ENCODE measurements around the gene NPBWR2. TPM values are rescaled to one million over a fixed set of nuclear protein-coding genes. Genes with fewer than 3 reads are reported as not detected.
"Not testable (repeated sequence)": the region's sequence is repeated elsewhere in the genome, so short reads cannot be mapped to it uniquely, and the experiment has no call there.

NPBWR2 gene
- total RNA-seq, 1 experiment from 2014 or later = not detected

DNA sequence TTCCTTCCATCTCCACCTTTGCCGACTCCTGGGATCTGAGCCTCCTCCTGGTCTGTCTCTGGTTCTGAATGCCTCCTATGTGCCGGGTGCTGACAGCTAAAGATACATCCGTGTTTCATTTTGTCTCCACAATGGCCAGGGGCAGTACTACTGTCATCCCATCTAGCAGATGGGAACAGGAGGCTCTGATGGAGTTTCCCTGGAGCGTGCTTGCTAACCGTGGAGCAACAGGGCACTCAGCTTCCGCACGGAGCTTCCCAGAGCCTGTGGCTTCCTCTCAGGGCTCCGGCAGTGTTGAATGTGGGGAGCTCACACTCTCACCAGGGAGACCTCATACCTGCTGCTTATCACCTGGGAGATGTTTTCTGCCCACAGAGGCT lies 11.9 kb upstream of the NPBWR2 start:
- RAD21 ChIA-PET (ENCODE audit: low non-redundant PET in 1 of 2, low total read pairs in 2 of 2, uncharacterized antibody in 2 of 2, unreplicated experiment in 2 of 2) = no interaction called here
- POLR2A ChIA-PET = no interaction called here
- Histone ChIP-seq H3K4me3 (replicated peaks in 1 of 2; ENCODE audit: low read depth in 1 of 2, low read length in 2 of 2) (no peak overlapping the region), H3K4me2 (ENCODE audit: low read length) (no peak overlapping the region), H3K36me3 (ENCODE audit: control insufficient read depth in 1 of 2, insufficient read depth in 2 of 2, low read length in 2 of 2) (no peaks in the 10 kb centered on the region), H3K27ac (ENCODE audit: low read depth, low read length) (no peak overlapping the region; the same call in 1 of the 2 replicates), H4K20me1 (ENCODE audit: insufficient read depth) (no peaks in the 10 kb centered on the region), H3K4me1 (ENCODE audit: control insufficient read depth in 1 of 2, insufficient read depth in 2 of 2, low read length in 2 of 2) (peaks cover 0 to 8% of the 10 kb centered on the region in 2 experiments; a peak in 2 of 4 replicates), H3K79me2 (ENCODE audit: insufficient read depth, low read length) (no peaks in the 10 kb centered on the region), H3K27me3 (ENCODE audit: insufficient read depth, low read length) (no peaks in the 10 kb centered on the region), H3K9me2 (ENCODE audit: insufficient read depth) (no peaks in the 10 kb centered on the region), H3K9me3 (ENCODE audit: control insufficient read depth in 1 of 2, insufficient read depth in 1 of 2, low read depth in 1 of 2, low read length in 2 of 2) (no peaks in the 10 kb centered on the region), H2AFZ (ENCODE audit: low read depth, low read length, poor library complexity, severe bottlenecking) (no peak overlapping the region), H3K9ac (ENCODE audit: low read length) (no peak overlapping the region)
- no peak for DNase-seq (ENCODE audit: low read depth, low spot score)
- no peak for ATAC-seq
- TF ChIP-seq, protein P1, sequence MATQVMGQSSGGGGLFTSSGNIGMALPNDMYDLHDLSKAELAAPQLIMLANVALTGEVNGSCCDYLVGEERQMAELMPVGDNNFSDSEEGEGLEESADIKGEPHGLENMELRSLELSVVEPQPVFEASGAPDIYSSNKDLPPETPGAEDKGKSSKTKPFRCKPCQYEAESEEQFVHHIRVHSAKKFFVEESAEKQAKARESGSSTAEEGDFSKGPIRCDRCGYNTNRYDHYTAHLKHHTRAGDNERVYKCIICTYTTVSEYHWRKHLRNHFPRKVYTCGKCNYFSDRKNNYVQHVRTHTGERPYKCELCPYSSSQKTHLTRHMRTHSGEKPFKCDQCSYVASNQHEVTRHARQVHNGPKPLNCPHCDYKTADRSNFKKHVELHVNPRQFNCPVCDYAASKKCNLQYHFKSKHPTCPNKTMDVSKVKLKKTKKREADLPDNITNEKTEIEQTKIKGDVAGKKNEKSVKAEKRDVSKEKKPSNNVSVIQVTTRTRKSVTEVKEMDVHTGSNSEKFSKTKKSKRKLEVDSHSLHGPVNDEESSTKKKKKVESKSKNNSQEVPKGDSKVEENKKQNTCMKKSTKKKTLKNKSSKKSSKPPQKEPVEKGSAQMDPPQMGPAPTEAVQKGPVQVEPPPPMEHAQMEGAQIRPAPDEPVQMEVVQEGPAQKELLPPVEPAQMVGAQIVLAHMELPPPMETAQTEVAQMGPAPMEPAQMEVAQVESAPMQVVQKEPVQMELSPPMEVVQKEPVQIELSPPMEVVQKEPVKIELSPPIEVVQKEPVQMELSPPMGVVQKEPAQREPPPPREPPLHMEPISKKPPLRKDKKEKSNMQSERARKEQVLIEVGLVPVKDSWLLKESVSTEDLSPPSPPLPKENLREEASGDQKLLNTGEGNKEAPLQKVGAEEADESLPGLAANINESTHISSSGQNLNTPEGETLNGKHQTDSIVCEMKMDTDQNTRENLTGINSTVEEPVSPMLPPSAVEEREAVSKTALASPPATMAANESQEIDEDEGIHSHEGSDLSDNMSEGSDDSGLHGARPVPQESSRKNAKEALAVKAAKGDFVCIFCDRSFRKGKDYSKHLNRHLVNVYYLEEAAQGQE (IDR thresholded peaks at IDR 0.05; ENCODE audit: low read depth) = no peak
- TF ChIP-seq TCF7L2 (IDR thresholded peaks at IDR 0.05; ENCODE audit: borderline replicate concordance, extremely low read depth, insufficient read depth, insufficient read length) (no peak), YY1 (IDR thresholded peaks at IDR 0.05; ENCODE audit: extremely low read depth, insufficient replicate concordance, low read depth, low read length) (no peak), FOSL1 (IDR thresholded peaks at IDR 0.05; ENCODE audit: low read depth) (no peak), CBX3 (IDR thresholded peaks at IDR 0.05; ENCODE audit: low read depth) (no peak), EZH2phosphoT487 (IDR thresholded peaks at IDR 0.05; ENCODE audit: borderline replicate concordance) (no peak), RAD21 (IDR thresholded peaks at IDR 0.05; ENCODE audit: low read depth) (no peak), SRF (IDR thresholded peaks at IDR 0.05; ENCODE audit: low read depth) (no peak), ZNF274 (IDR thresholded peaks at IDR 0.05; ENCODE audit: low read depth, low read length) (no peak), EZH2 (IDR thresholded peaks at IDR 0.05) (no peak), SIN3A (IDR thresholded peaks at IDR 0.05; ENCODE audit: low read depth) (no peak)
- TF ChIP-seq, protein P2, sequence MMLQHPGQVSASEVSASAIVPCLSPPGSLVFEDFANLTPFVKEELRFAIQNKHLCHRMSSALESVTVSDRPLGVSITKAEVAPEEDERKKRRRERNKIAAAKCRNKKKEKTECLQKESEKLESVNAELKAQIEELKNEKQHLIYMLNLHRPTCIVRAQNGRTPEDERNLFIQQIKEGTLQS (IDR thresholded peaks at IDR 0.05) = no peak
- TF ChIP-seq, protein P3, sequence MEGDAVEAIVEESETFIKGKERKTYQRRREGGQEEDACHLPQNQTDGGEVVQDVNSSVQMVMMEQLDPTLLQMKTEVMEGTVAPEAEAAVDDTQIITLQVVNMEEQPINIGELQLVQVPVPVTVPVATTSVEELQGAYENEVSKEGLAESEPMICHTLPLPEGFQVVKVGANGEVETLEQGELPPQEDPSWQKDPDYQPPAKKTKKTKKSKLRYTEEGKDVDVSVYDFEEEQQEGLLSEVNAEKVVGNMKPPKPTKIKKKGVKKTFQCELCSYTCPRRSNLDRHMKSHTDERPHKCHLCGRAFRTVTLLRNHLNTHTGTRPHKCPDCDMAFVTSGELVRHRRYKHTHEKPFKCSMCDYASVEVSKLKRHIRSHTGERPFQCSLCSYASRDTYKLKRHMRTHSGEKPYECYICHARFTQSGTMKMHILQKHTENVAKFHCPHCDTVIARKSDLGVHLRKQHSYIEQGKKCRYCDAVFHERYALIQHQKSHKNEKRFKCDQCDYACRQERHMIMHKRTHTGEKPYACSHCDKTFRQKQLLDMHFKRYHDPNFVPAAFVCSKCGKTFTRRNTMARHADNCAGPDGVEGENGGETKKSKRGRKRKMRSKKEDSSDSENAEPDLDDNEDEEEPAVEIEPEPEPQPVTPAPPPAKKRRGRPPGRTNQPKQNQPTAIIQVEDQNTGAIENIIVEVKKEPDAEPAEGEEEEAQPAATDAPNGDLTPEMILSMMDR (IDR thresholded peaks at IDR 0.05 in 2 of 3, conservative IDR thresholded peaks at IDR 0.05 in 1 of 3; ENCODE audit: borderline replicate concordance in 1 of 3, insufficient read depth in 1 of 3, low read depth in 2 of 3, low read length in 2 of 3) = no peak
- TF ChIP-seq, protein P4, sequence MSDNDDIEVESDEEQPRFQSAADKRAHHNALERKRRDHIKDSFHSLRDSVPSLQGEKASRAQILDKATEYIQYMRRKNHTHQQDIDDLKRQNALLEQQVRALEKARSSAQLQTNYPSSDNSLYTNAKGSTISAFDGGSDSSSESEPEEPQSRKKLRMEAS (IDR thresholded peaks at IDR 0.05) = no peak
- CTCF ChIA-PET = interaction anchor here (1.1 to 1.9 kb wide), 4 partner anchors 80 to 581 kb away, joined by 3 to 16 read pairs (median 8); partner anchors contain the start of genes PRPF6 and PTK6
- intact Hi-C loops (cut with micrococcal nuclease) = no loop called here
- no TSS peak for BruUV-seq (replicated peaks)

DNA sequence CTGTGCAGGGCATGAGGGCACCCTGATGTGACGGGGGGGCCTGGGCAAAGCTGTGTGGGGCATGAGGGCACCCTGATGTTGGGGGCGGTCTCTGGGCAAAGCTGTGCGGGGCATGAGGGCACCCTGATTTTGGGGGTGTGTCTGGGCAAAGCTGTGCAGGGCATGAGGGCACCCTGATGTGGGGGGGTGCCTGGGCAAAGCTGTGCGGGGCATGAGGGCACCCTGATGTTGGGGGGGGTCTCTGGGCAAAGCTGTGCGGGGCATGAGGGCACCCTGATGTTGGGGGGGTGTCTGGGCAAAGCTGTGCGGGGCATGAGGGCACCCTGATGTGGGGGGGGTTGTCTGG lies 10.0 kb upstream of the NPBWR2 start:
- RAD21 ChIA-PET (ENCODE audit: low non-redundant PET in 1 of 2, low total read pairs in 2 of 2, uncharacterized antibody in 2 of 2, unreplicated experiment in 2 of 2); H4K20me1 ChIP-seq (ENCODE audit: insufficient read depth); H3K36me3 ChIP-seq (ENCODE audit: control insufficient read depth in 1 of 2, insufficient read depth in 2 of 2, low read length in 2 of 2); H3K27ac ChIP-seq (ENCODE audit: low read depth, low read length); BruUV-seq (replicated peaks); H3K27me3 ChIP-seq (ENCODE audit: insufficient read depth, low read length); H3K9me2 ChIP-seq (ENCODE audit: insufficient read depth); H3K79me2 ChIP-seq (ENCODE audit: insufficient read depth, low read length); H3K9me3 ChIP-seq (ENCODE audit: control insufficient read depth in 1 of 2, insufficient read depth in 1 of 2, low read depth in 1 of 2, low read length in 2 of 2); H3K4me3 ChIP-seq (replicated peaks in 1 of 2; ENCODE audit: low read depth in 1 of 2, low read length in 2 of 2); CTCF ChIA-PET; H3K4me1 ChIP-seq (ENCODE audit: control insufficient read depth in 1 of 2, insufficient read depth in 2 of 2, low read length in 2 of 2); H2AFZ ChIP-seq (ENCODE audit: low read depth, low read length, poor library complexity, severe bottlenecking); ATAC-seq; DNase-seq (ENCODE audit: low read depth, low spot score); POLR2A ChIA-PET; intact Hi-C loops (cut with micrococcal nuclease); H3K9ac ChIP-seq (ENCODE audit: low read length); H3K4me2 ChIP-seq (ENCODE audit: low read length): not testable (repeated sequence)
